Measurements from ENCODE around the gene ODF2L.

ODF2L gene

GRCh38 chr1:86317926-86318325, 78.2 kb downstream of the ODF2L start:
- no peak for DNase-seq (ENCODE audit: low read depth)

GRCh38 chr1:86305731-86306130, 90.4 kb downstream of the ODF2L start:
- no peak for DNase-seq (ENCODE audit: low read depth)

GRCh38 chr1:86303041-86303690, 93.0 kb downstream of the ODF2L start:
- no peak for DNase-seq (ENCODE audit: low read depth)

Measured in ELR (cell line).